ENCODE data around the gene APOF. TPM values are rescaled to one million over a fixed set of nuclear protein-coding genes. Genes with fewer than 3 reads are reported as not detected.
"Not testable (repeated sequence)": the region's sequence is repeated elsewhere in the genome, so short reads cannot be mapped to it uniquely, and the experiment has no call there.

Gene APOF
- total and polyA plus RNA-seq, 4 donors, result 0.50 TPM; not detected in 3

GRCh38 chr12:56351325-56351724, 11.3 kb downstream of the APOF start:
- Histone ChIP-seq H3K9me3 (ENCODE audit: control insufficient read depth, low read length) (no peaks in the 10 kb centered on the region), H3K4me3 (ENCODE audit: low read length in 2 of 2) (no peak overlapping the region), H3K36me3 (ENCODE audit: control insufficient read depth in 1 of 2, insufficient read depth in 2 of 2, low read length in 1 of 2) (peaks cover 13 to 20% of the 10 kb centered on the region in 2 donors), H3K27me3 (ENCODE audit: control insufficient read depth in 1 of 2, insufficient read depth in 2 of 2, low read length in 1 of 2) (no peaks in the 10 kb centered on the region), H3K27ac (ENCODE audit: low read depth in 1 of 2, low read length in 2 of 2) (no peak overlapping the region), H3K4me1 (ENCODE audit: control insufficient read depth in 1 of 2, insufficient read depth in 2 of 2, low read length in 2 of 2) (no peaks in the 10 kb centered on the region)
- intact Hi-C loops (cut with DNase I), result no loop called here
- DNase-seq, result no peak
- ATAC-seq (ENCODE audit: low FRiP score), result no peak
- WGBS, 2 donors, result 91 to 100% methylated on average over 2 of the region's 2 CpGs

- no peak for DNase-seq
- H3K36me3 ChIP-seq (ENCODE audit: control insufficient read depth in 1 of 2, insufficient read depth in 2 of 2, low read length in 1 of 2), result peaks cover 11 to 19% of the 10 kb centered on the region in 2 donors
These were observed 12.0 kb downstream of the APOF start for GRCh38 chr12:56350662-56351061.

GRCh38 chr12:56348776-56349175, 13.9 kb downstream of the APOF start:
- no peak for DNase-seq
- Histone ChIP-seq H3K4me1 (ENCODE audit: control insufficient read depth in 1 of 2, insufficient read depth in 2 of 2, low read length in 2 of 2) (no peaks in the 10 kb centered on the region), H3K36me3 (ENCODE audit: control insufficient read depth in 1 of 2, insufficient read depth in 2 of 2, low read length in 1 of 2) (peaks cover 10 to 11% of the 10 kb centered on the region in 2 donors), H3K27me3 (ENCODE audit: control insufficient read depth in 1 of 2, insufficient read depth in 2 of 2, low read length in 1 of 2) (no peaks in the 10 kb centered on the region), H3K9me3 (ENCODE audit: control insufficient read depth, low read length) (no peaks in the 10 kb centered on the region), H3K4me3 (ENCODE audit: low read length in 2 of 2) (no peak overlapping the region), H3K27ac (ENCODE audit: low read depth in 1 of 2, low read length in 2 of 2) (no peak overlapping the region)
- ATAC-seq (ENCODE audit: low FRiP score), result no peak
- WGBS, 2 donors, result 91 to 93% methylated on average over 5 of the region's 5 CpGs
- intact Hi-C loops (cut with DNase I), result no loop called here

More at GRCh38 chr12:56350662-56351061, 12.0 kb downstream of the APOF start:
- no peak overlapping the region for H3K4me3 ChIP-seq (ENCODE audit: low read length in 2 of 2)
- H3K27ac ChIP-seq (ENCODE audit: low read depth in 1 of 2, low read length in 2 of 2), result no peak overlapping the region
- H3K9me3 ChIP-seq (ENCODE audit: control insufficient read depth, low read length), result no peaks in the 10 kb centered on the region
- H3K27me3 ChIP-seq (ENCODE audit: control insufficient read depth in 1 of 2, insufficient read depth in 2 of 2, low read length in 1 of 2), result no peaks in the 10 kb centered on the region
- ATAC-seq (ENCODE audit: low FRiP score), result no peak
- no peaks in the 10 kb centered on the region for H3K4me1 ChIP-seq (ENCODE audit: control insufficient read depth in 1 of 2, insufficient read depth in 2 of 2, low read length in 2 of 2)
- intact Hi-C loops (cut with DNase I), result no loop called here
- 86 to 93% methylated on average over 2 of the region's 2 CpGs for WGBS, 2 donors

GRCh38 chr12:56347255-56347654, 15.4 kb downstream of the APOF start:
- H3K27me3 ChIP-seq (ENCODE audit: control insufficient read depth in 1 of 2, insufficient read depth in 2 of 2, low read length in 1 of 2); H3K4me3 ChIP-seq (ENCODE audit: low read length in 2 of 2); DNase-seq; intact Hi-C loops (cut with DNase I); H3K4me1 ChIP-seq (ENCODE audit: control insufficient read depth in 1 of 2, insufficient read depth in 2 of 2, low read length in 2 of 2); ATAC-seq (ENCODE audit: low FRiP score); H3K27ac ChIP-seq (ENCODE audit: low read depth in 1 of 2, low read length in 2 of 2); H3K9me3 ChIP-seq (ENCODE audit: control insufficient read depth, low read length): not testable (repeated sequence)
- 90% methylated on average over 9 of the region's 9 CpGs for WGBS, 2 donors
- H3K36me3 ChIP-seq (ENCODE audit: control insufficient read depth in 1 of 2, insufficient read depth in 2 of 2, low read length in 1 of 2), result peaks cover 14% of the 10 kb centered on the region in 2 donors

GRCh38 chr12:56346675-56347074, 16.0 kb downstream of the APOF start:
- H3K36me3 ChIP-seq (ENCODE audit: control insufficient read depth in 1 of 2, insufficient read depth in 2 of 2, low read length in 1 of 2), result peaks cover 14% of the 10 kb centered on the region in 2 donors
- intact Hi-C loops (cut with DNase I), result no loop called here
- H3K27ac ChIP-seq (ENCODE audit: low read depth in 1 of 2, low read length in 2 of 2), result no peak overlapping the region
- ATAC-seq (ENCODE audit: low FRiP score), result no peak
- H3K4me1 ChIP-seq (ENCODE audit: control insufficient read depth in 1 of 2, insufficient read depth in 2 of 2, low read length in 2 of 2), result no peaks in the 10 kb centered on the region
- 70 to 72% methylated on average over 7 of the region's 7 CpGs for WGBS, 2 donors
- DNase-seq, result no peak
- no peaks in the 10 kb centered on the region for H3K9me3 ChIP-seq (ENCODE audit: control insufficient read depth, low read length)
- no peak overlapping the region for H3K4me3 ChIP-seq (ENCODE audit: low read length in 2 of 2)
- no peaks in the 10 kb centered on the region for H3K27me3 ChIP-seq (ENCODE audit: control insufficient read depth in 1 of 2, insufficient read depth in 2 of 2, low read length in 1 of 2)

- H3K27ac ChIP-seq (ENCODE audit: low read depth in 1 of 2, low read length in 2 of 2); H3K4me1 ChIP-seq (ENCODE audit: control insufficient read depth in 1 of 2, insufficient read depth in 2 of 2, low read length in 2 of 2); intact Hi-C loops (cut with DNase I); H3K27me3 ChIP-seq (ENCODE audit: control insufficient read depth in 1 of 2, insufficient read depth in 2 of 2, low read length in 1 of 2); H3K4me3 ChIP-seq (ENCODE audit: low read length in 2 of 2); DNase-seq; H3K36me3 ChIP-seq (ENCODE audit: control insufficient read depth in 1 of 2, insufficient read depth in 2 of 2, low read length in 1 of 2); H3K9me3 ChIP-seq (ENCODE audit: control insufficient read depth, low read length); ATAC-seq (ENCODE audit: low FRiP score): not testable (repeated sequence)
- whole genome bisulfite sequencing, 2 donors, result 97 to 100% methylated on average over 2 of the region's 2 CpGs
These were observed 20.4 kb downstream of the APOF start for GRCh38 chr12:56342290-56342689.

- ATAC-seq (ENCODE audit: low FRiP score) (no peak), DNase-seq (no peak)
- Histone ChIP-seq H3K9me3 (ENCODE audit: control insufficient read depth, low read length) (no peaks in the 10 kb centered on the region), H3K36me3 (ENCODE audit: control insufficient read depth in 1 of 2, insufficient read depth in 2 of 2, low read length in 1 of 2) (peaks cover 7 to 8% of the 10 kb centered on the region in 2 donors), H3K27me3 (ENCODE audit: control insufficient read depth in 1 of 2, insufficient read depth in 2 of 2, low read length in 1 of 2) (no peaks in the 10 kb centered on the region), H3K27ac (ENCODE audit: low read depth in 1 of 2, low read length in 2 of 2) (no peak overlapping the region), H3K4me1 (ENCODE audit: control insufficient read depth in 1 of 2, insufficient read depth in 2 of 2, low read length in 2 of 2) (no peaks in the 10 kb centered on the region), H3K4me3 (ENCODE audit: low read length in 2 of 2) (no peak overlapping the region)
- intact Hi-C loops (cut with DNase I), result no loop called here
- WGBS, 2 donors, result 21 to 22% methylated on average over 1 of the region's 1 CpG
These were observed 21.0 kb downstream of the APOF start for GRCh38 chr12:56341616-56342015.

GRCh38 chr12:56339158-56339422, 23.6 kb downstream of the APOF start:
- intact Hi-C loops (cut with DNase I), result no loop called here
- Histone ChIP-seq H3K4me3 (ENCODE audit: low read length in 2 of 2) (no peak overlapping the region), H3K27ac (ENCODE audit: low read depth in 1 of 2, low read length in 2 of 2) (no peak overlapping the region)

GRCh38 chr12:56338308-56339157, 24.1 kb downstream of the APOF start, which contains the start of gene IL23A:
Gene IL23A (plus strand): TSS chr12:56338884. CDS start chr12:56339045, 161 bp downstream.
- WGBS, 2 donors, result 25 to 29% methylated on average over 9 of the region's 9 CpGs
- Histone ChIP-seq H3K27me3 (ENCODE audit: control insufficient read depth in 1 of 2, insufficient read depth in 2 of 2, low read length in 1 of 2) (no peaks in the 10 kb centered on the region), H3K9me3 (ENCODE audit: control insufficient read depth, low read length) (no peaks in the 10 kb centered on the region), H3K4me1 (ENCODE audit: control insufficient read depth in 1 of 2, insufficient read depth in 2 of 2, low read length in 2 of 2) (no peaks in the 10 kb centered on the region), H3K4me3 (ENCODE audit: low read length in 2 of 2) (no peak within 1 kb of the TSS), H3K27ac (ENCODE audit: low read depth in 1 of 2, low read length in 2 of 2) (no peak within 1 kb of the TSS), H3K36me3 (ENCODE audit: control insufficient read depth in 1 of 2, insufficient read depth in 2 of 2, low read length in 1 of 2) (peaks cover 1 to 2% of the 10 kb centered on the region in 2 donors)
- intact Hi-C loops (cut with DNase I), result no loop called here
- ATAC-seq (ENCODE audit: low FRiP score) (no peak), DNase-seq (no peak)

More at GRCh38 chr12:56339158-56339422, 23.6 kb downstream of the APOF start:
- Histone ChIP-seq H3K27me3 (ENCODE audit: control insufficient read depth in 1 of 2, insufficient read depth in 2 of 2, low read length in 1 of 2) (no peaks in the 10 kb centered on the region), H3K4me1 (ENCODE audit: control insufficient read depth in 1 of 2, insufficient read depth in 2 of 2, low read length in 2 of 2) (no peaks in the 10 kb centered on the region), H3K9me3 (ENCODE audit: control insufficient read depth, low read length) (no peaks in the 10 kb centered on the region), H3K36me3 (ENCODE audit: control insufficient read depth in 1 of 2, insufficient read depth in 2 of 2, low read length in 1 of 2) (peaks cover 5 to 6% of the 10 kb centered on the region in 2 donors)
- WGBS, 2 donors, result 79 to 82% methylated on average over 1 of the region's 1 CpG
- no peak for DNase-seq
- no peak for ATAC-seq (ENCODE audit: low FRiP score)
